Neural crest cell (in vitro differentiated cells): ENCODE measurements around the gene ZNF423. TPM values are rescaled to one million over a fixed set of nuclear protein-coding genes. Genes with fewer than 3 reads are reported as not detected.

Experiments used
- DNase-seq: peaks from one replicate; pipeline ENCODE4 v3.0.0; 2021; ENCODE audit warnings: low read depth, mixed read lengths, low spot score
- H3K27ac Mint-ChIP-seq: one replicate; pipeline ENCODE4 v1.8.0; 2021; ENCODE audit warnings: mild to moderate bottlenecking, mixed read lengths; ENCODE audit not compliant: unreplicated experiment
- H3K27me3 Mint-ChIP-seq: 2 replicates; pipeline ENCODE4 v1.8.0; 2021; ENCODE audit warnings: low read depth, mild to moderate bottlenecking, mixed read lengths
- H3K36me3 Mint-ChIP-seq: 2 replicates; pipeline ENCODE4 v1.8.0; 2021; ENCODE audit warnings: low read depth, mild to moderate bottlenecking, mixed read lengths
- H3K4me1 Mint-ChIP-seq: 2 replicates; pipeline ENCODE4 v1.8.0; 2021; ENCODE audit warnings: mixed read lengths
- H3K4me3 Mint-ChIP-seq: one replicate; pipeline ENCODE4 v1.8.0; 2021; ENCODE audit warnings: mild to moderate bottlenecking, mixed read lengths
- H3K9me3 Mint-ChIP-seq: 2 replicates; pipeline ENCODE4 v1.8.0; 2021; ENCODE audit warnings: mixed read lengths
- CTCF ChIP-seq: fragments of 200-600 bp; sonication (generic); conservative IDR thresholded peaks from 2 replicates; pipeline ENCODE4 v1.5.0; 2021; ENCODE audit warnings: antibody characterized with exemption, mild to moderate bottlenecking
- total RNA-seq: library from RNA; stranded (reverse); gene quantifications from 2 replicates; pipeline ENCODE4 v1.2.1, GENCODE V29; 2021

The ZNF423 gene
- total RNA-seq, 1 donor from 2014 or later, result 55.4 TPM

GRCh38 chr16:49515861-49516260, 340.1 kb downstream of the ZNF423 start:
- H3K27ac Mint-ChIP-seq, result no peak overlapping the region
- H3K4me3 Mint-ChIP-seq, result no peak overlapping the region
- no peaks in the 10 kb centered on the region for H3K27me3 Mint-ChIP-seq
- TF ChIP-seq CTCF, result no peak
- H3K36me3 Mint-ChIP-seq, result no peaks in the 10 kb centered on the region
- H3K4me1 Mint-ChIP-seq, result no peaks in the 10 kb centered on the region
- H3K9me3 Mint-ChIP-seq, result no peaks in the 10 kb centered on the region
- no peak for DNase-seq

GRCh38 chr16:49515016-49515565, 340.8 kb downstream of the ZNF423 start:
- Mint-ChIP-seq H3K27ac (no peak overlapping the region), H3K4me1 (no peaks in the 10 kb centered on the region), H3K4me3 (no peak overlapping the region), H3K36me3 (no peaks in the 10 kb centered on the region), H3K9me3 (no peaks in the 10 kb centered on the region), H3K27me3 (no peaks in the 10 kb centered on the region)
- no peak for DNase-seq
- TF ChIP-seq CTCF, result no peak

GRCh38 chr16:49514073-49514980, 341.6 kb downstream of the ZNF423 start:
- DNase-seq, result no peak
- Mint-ChIP-seq H3K36me3 (no peaks in the 10 kb centered on the region), H3K9me3 (no peaks in the 10 kb centered on the region), H3K4me1 (no peaks in the 10 kb centered on the region), H3K27ac (no peak overlapping the region), H3K4me3 (no peak overlapping the region), H3K27me3 (no peaks in the 10 kb centered on the region)
- no peak for TF ChIP-seq CTCF

GRCh38 chr16:49513040-49513439, 342.9 kb downstream of the ZNF423 start:
- H3K27me3 Mint-ChIP-seq, result no peaks in the 10 kb centered on the region
- H3K27ac Mint-ChIP-seq, result no peak overlapping the region
- TF ChIP-seq CTCF, result peak; percentile 36
- DNase-seq, result no peak
- no peaks in the 10 kb centered on the region for H3K9me3 Mint-ChIP-seq
- H3K36me3 Mint-ChIP-seq, result no peaks in the 10 kb centered on the region
- no peaks in the 10 kb centered on the region for H3K4me1 Mint-ChIP-seq
- no peak overlapping the region for H3K4me3 Mint-ChIP-seq

- no peaks in the 10 kb centered on the region for H3K27me3 Mint-ChIP-seq
Measured at GRCh38 chr16:49510654-49511305, 345.1 kb downstream of the ZNF423 start.

More at GRCh38 chr16:49510654-49511305, 345.1 kb downstream of the ZNF423 start:
- no peaks in the 10 kb centered on the region for H3K4me1 Mint-ChIP-seq
- peaks cover 3% of the 10 kb centered on the region for H3K9me3 Mint-ChIP-seq
- H3K36me3 Mint-ChIP-seq, result peaks cover 5% of the 10 kb centered on the region
- no peak for DNase-seq
- H3K27ac Mint-ChIP-seq, result peak overlapping the region; percentile 71
- no peak overlapping the region for H3K4me3 Mint-ChIP-seq
- no peak for TF ChIP-seq CTCF
